Adrenal gland (tissue), 5 donors: ENCODE measurements around the gene TRIM52.

Experiments used
- CTCF ChIP-seq, 6 experiments: fragments of 450-650 bp in 4 of 6; fragments of 200-600 bp in 2 of 6; sonication (generic) in 1 of 6; IDR thresholded peaks; 1 replicate in 5 of 6; 2 replicates in 1 of 6; pipeline versions ENCODE4 v1.5.1 to v1.8.0; 2016 to 2021; ENCODE audit warnings: antibody characterized with exemption in 6 of 6, mild to moderate bottlenecking in 2 of 6, moderate library complexity in 1 of 6
- POLR2A ChIP-seq, 2 donors: fragments of 450-650 bp; IDR thresholded peaks; one replicate each; pipeline ENCODE4 v1.6.1; 2017; ENCODE audit warnings: antibody characterized with exemption in 2 of 2, mild to moderate bottlenecking in 2 of 2, moderate library complexity in 1 of 2
- donor health status: DM: no; HTN: no; CAD: no.

DNA sequence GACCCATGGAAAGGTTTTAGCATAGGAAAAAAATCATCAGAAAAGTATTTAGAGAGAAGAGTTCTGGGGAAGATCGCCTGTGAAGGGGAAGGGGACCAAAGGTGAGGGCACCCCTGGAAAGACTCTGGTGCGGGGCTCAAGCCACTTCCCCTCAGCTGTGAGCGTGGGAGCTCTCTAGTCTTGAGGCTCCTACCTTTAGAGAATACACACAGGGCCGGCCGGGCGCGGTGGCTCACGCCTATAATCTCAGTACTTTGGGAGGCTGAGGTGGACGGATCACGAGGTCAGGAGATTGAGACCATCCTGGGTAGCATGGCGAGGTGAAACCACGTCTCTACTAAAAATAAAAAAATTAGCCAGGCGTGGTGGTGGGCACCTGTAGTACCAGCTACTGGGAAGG lies 30.9 kb downstream of the TRIM52 start:
- no peak for TF ChIP-seq CTCF (IDR thresholded peaks at IDR 0.05)
- TF ChIP-seq POLR2A (IDR thresholded peaks at IDR 0.05), result no peak
